ENCODE results near the gene SAMD11. TPM values are rescaled to one million over a fixed set of nuclear protein-coding genes. Genes with fewer than 3 reads are reported as not detected.
A peak's percentile ranks its signal among the peaks of the same experiment; 100 is the strongest.

Gene SAMD11
- total RNA-seq, 4 donors from 2014 or later: 0.44 to 1.9 (median 1.7) TPM; not detected in 1

- TF ChIP-seq POLR2A (IDR thresholded peaks at IDR 0.05) (no peak), CTCF (IDR thresholded peaks at IDR 0.05) (no peak)
- intact Hi-C loops (cut with DNase I; ENCODE audit: low total_unique reads): no loop called here
- peak overlapping the region; percentile 20 for H3K4me3 ChIP-seq (ENCODE audit: low read depth, poor library complexity, severe bottlenecking)
- WGBS, 2 donors: 0% methylated on average over 12 of the region's 98 CpGs; no CpG with 5 or more reads in 1 of the 2 donors
- no peak for DNase-seq (ENCODE audit: low spot score in 2 of 2)
Observed at GRCh38 chr1:923991-924655, 400 bp downstream of the SAMD11 start.

DNA sequence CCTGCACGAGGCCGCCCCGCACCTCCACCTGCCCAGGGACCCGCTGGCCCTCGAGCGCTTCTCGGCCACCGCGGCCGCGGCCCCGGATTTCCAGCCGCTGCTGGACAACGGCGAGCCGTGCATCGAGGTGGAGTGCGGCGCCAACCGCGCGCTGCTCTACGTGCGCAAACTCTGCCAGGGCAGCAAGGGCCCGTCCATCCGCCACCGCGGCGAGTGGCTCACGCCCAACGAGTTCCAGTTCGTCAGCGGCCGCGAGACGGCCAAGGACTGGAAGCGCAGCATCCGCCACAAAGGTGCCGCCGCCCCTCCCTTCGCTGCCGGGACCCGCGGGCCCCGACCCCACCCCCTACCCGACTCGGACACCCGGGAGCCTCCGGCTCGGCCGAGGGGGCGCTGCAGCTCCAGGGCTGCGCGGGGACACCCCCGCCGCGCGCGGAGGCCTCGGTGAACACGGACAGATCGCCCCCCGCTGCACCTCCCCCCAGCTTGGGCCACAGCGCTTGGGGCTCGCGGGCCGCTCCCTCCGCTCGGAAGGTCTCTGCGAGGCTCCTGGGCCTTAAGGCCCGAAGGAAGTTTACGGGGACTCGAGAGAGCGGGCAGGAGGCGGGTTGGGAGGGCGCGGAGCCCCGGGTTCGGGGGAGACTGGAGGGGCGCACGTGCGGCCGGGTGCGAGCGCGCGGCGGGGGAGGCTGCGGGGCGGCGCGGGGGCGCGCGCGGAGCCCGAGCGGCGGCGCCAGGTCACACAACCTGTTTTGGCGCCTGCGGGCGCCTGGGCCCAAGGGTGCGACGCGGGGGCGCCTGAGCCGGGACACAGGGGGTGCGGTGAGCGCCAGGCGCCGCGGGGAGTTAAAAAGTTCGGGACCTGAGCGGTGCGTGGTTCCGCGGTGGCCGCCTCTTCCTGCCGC lies 1.2 kb downstream of the SAMD11 start:
- H3K4me3 ChIP-seq (ENCODE audit: low read depth, poor library complexity, severe bottlenecking): peak overlapping the region; percentile 20
- intact Hi-C loops (cut with DNase I; ENCODE audit: low total_unique reads): no loop called here
- DNase-seq (ENCODE audit: low spot score in 2 of 2): no peak
- WGBS, 2 donors: 0 to 2% methylated on average over 10 to 79 of the region's 120 CpGs
- no peak for TF ChIP-seq POLR2A (IDR thresholded peaks at IDR 0.05)
- no peak for TF ChIP-seq CTCF (IDR thresholded peaks at IDR 0.05)

DNA sequence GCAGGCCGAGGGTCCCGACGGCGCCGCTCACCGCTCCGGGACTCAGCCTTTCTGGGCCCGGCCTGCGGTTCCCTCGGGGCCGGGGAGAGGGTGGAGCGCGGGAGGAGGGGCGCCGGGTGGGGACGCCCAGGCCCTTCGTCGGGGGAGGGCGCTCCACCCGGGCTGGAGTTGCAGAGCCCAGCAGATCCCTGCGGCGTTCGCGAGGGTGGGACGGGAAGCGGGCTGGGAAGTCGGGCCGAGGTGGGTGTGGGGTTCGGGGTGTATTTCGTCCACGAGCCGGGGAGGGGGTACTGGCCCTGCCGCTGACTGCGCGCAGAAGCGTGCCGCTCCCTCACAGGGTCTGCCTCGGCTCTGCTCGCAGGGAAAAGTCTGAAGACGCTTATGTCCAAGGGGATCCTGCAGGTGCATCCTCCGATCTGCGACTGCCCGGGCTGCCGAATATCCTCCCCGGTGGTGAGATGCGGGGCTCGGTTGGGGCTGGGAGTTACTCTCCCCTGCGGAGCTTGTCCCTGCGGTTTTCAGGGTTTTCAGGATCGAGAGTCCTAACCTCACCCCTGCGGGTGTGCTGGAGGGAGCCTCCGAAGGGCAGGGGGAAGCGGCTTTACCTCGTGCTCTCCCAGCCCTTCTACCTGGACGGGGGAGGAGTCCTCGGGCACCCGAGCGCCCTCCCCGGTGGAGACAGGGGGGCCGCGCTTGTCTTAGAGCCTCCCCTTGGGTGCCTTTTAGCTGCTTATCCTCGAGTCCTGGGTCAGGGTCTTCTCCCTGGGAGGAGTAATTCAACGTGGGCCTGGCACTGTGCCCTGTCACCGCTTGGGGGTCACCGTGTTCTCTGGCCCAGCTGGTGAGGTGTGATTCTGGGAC lies 2.1 kb downstream of the SAMD11 start:
- no peak overlapping the region for H3K4me3 ChIP-seq (ENCODE audit: low read depth, poor library complexity, severe bottlenecking)
- 5 to 6% methylated on average over 46 to 48 of the region's 65 CpGs for WGBS, 2 donors
- TF ChIP-seq CTCF (IDR thresholded peaks at IDR 0.05) (no peak), POLR2A (IDR thresholded peaks at IDR 0.05) (no peak)
- intact Hi-C loops (cut with DNase I; ENCODE audit: low total_unique reads): no loop called here
- DNase-seq (ENCODE audit: low spot score in 2 of 2): no peak

DNA sequence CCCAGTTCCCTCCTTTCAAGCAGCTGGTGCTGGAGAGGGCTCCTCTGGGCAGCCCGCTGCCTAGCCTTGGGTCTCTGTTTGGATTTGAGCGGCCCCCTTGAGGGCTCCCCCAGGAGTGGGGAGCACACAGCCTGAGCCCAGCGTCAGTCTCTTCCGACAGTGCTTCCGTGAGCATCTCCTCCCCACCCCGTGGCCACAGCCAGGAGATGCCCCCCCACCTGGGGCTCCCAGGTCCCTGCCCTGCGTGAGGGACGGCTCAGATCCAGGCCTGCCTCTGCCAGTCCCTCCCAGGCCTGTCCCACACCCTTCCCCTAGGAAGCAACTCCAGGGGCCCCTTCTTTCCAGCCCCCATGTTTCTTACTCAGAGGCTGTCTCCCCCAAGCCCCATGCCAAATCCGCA lies 3.5 kb downstream of the SAMD11 start:
- TF ChIP-seq CTCF (IDR thresholded peaks at IDR 0.05): no peak
- TF ChIP-seq POLR2A (IDR thresholded peaks at IDR 0.05): no peak
- no peak overlapping the region for H3K4me3 ChIP-seq (ENCODE audit: low read depth, poor library complexity, severe bottlenecking)
- DNase-seq (ENCODE audit: low spot score in 2 of 2): no peak
- 25 to 35% methylated on average over 7 to 8 of the region's 9 CpGs for WGBS, 2 donors
- intact Hi-C loops (cut with DNase I; ENCODE audit: low total_unique reads): no loop called here

DNA sequence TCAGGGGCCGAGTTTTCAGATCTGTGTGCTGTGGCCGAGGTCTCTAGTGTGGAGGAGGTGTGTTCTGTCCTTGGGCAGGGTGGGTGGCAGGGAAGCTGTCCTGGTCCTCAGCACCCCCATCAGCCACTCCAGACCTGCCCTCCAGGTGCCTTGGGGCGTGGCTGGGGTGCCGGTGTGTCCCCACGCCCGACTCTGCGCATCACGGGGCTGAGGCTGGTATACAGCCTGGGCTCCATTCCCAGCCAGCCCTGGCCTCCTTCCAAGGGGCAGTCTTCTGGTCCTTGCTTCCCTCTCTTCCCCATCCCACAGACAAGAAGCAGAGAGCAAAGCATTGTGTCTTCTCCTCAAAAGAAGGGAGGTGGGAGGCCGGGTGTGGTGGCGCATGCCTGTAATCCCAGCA lies 4.0 kb downstream of the SAMD11 start:
- intact Hi-C loops (cut with DNase I; ENCODE audit: low total_unique reads): no loop called here
- DNase-seq (ENCODE audit: low spot score in 2 of 2): no peak
- 47 to 66% methylated on average over 9 to 10 of the region's 10 CpGs for WGBS, 2 donors
- no peak overlapping the region for H3K4me3 ChIP-seq (ENCODE audit: low read depth, poor library complexity, severe bottlenecking)
- TF ChIP-seq POLR2A (IDR thresholded peaks at IDR 0.05) (no peak), CTCF (IDR thresholded peaks at IDR 0.05) (no peak)
